ENCODE data around the gene PRDM16. TPM values are rescaled to one million over a fixed set of nuclear protein-coding genes. Genes with fewer than 3 reads are reported as not detected.

PRDM16 gene
- total and polyA plus RNA-seq, 2 of the 8 experiments (the other 6 are each of a cell fraction or from before 2014, with no cell fraction given), result 0.39 to 0.43 TPM

DNA sequence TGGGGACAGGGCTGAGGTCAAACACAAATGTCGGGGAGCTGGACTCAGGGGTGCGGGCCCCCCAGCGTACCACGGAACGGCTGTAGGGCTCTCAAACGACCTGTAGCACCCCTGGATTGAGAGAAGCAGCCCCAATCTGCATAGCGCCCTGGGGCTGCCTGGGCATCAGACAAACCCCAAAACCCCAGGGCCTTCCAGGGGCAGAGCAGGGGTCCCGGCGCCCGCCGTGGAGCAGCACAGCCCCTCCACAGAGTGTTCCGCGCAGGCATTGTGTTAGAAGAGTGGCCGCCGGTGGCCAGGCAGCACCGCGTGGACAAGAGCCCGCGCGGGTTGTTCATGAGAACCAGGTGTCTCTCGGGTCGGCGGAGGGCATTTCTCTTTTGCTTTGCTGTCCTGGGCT lies 321.3 kb downstream of the PRDM16 start:
- Histone ChIP-seq H4K91ac (replicated peaks; ENCODE audit: insufficient read length, low read length) (no peak overlapping the region), H3K14ac (ENCODE audit: insufficient read length) (no peak overlapping the region), H4K8ac (ENCODE audit: extremely low read depth, insufficient read depth, low read length) (no peak overlapping the region), H3K4me2 (ENCODE audit: insufficient read depth in 1 of 2, low read depth in 2 of 2, low read length in 2 of 2) (no peak overlapping the region), H3K18ac (ENCODE audit: extremely low read depth, low read length) (no peak overlapping the region), H4K5ac (ENCODE audit: insufficient read length, low read depth, low read length) (no peak overlapping the region), H3K23me2 (ENCODE audit: low read depth, low read length) (peaks cover 3% of the 10 kb centered on the region; the same call in 1 of the 2 replicates), H3K27ac (ENCODE audit: low read depth, low read length) (no peak overlapping the region), H2BK12ac (ENCODE audit: low read depth, low read length) (no peak overlapping the region), H2AK5ac (ENCODE audit: low read depth, low read length) (no peak overlapping the region), H3K27me3 (replicated peaks in 1 of 4; ENCODE audit: control insufficient read depth in 3 of 4, extremely low read depth in 1 of 4, insufficient read depth in 3 of 4, low read length in 3 of 4) (peaks cover 18 to 60% (median 44%) of the 10 kb centered on the region in 4 experiments), H3K4me3 (ENCODE audit: extremely low read depth in 1 of 4, insufficient read depth in 2 of 4, low read depth in 3 of 4, low read length in 4 of 4) (no peak overlapping the region), H3K4me1 (replicated peaks in 1 of 4; ENCODE audit: control insufficient read depth in 3 of 4, insufficient read depth in 4 of 4, low read length in 3 of 4) (peaks cover 0 to 18% (median 3%) of the 10 kb centered on the region in 4 experiments; a peak in 6 of 7 replicates), H2BK15ac (ENCODE audit: low read length) (no peak overlapping the region), H2BK5ac (ENCODE audit: low read depth, low read length) (no peak overlapping the region), H3K56ac (replicated peaks; ENCODE audit: insufficient read length, low read depth, low read length) (no peak overlapping the region), H3K23ac (ENCODE audit: insufficient read length) (no peak overlapping the region), H2BK120ac (replicated peaks; ENCODE audit: low read depth, low read length) (no peak overlapping the region), H3K4ac (replicated peaks; ENCODE audit: insufficient read length, low read depth, low read length) (no peak overlapping the region), H2AFZ (ENCODE audit: low read length) (no peak overlapping the region), H3K79me1 (ENCODE audit: low read depth, low read length) (no peaks in the 10 kb centered on the region), H3K79me2 (ENCODE audit: control insufficient read depth in 1 of 2, insufficient read depth in 2 of 2, low read length in 2 of 2) (no peaks in the 10 kb centered on the region), H3K9ac (replicated peaks in 1 of 4; ENCODE audit: extremely low read depth in 1 of 4, low read depth in 3 of 4, low read length in 3 of 4) (no peak overlapping the region), H3K9me3 (ENCODE audit: insufficient read depth in 2 of 2, low read depth in 1 of 2, low read length in 1 of 2) (no peaks in the 10 kb centered on the region), H2BK20ac (ENCODE audit: low read length) (no peak overlapping the region), H4K20me1 (replicated peaks in 1 of 2; ENCODE audit: control insufficient read depth in 1 of 2, insufficient read depth in 2 of 2, low read length in 2 of 2) (no peaks in the 10 kb centered on the region), H3K36me3 (ENCODE audit: control insufficient read depth in 2 of 4, insufficient read depth in 4 of 4, low read length in 3 of 4) (no peaks in the 10 kb centered on the region)
- POLR2A ChIA-PET (ENCODE audit: partially characterized antibody), result no interaction called here
- FAIRE-seq (no peak), DNase-seq (ENCODE audit: low read depth in 1 of 2, low spot score in 2 of 2) (no peak)
- CTCF ChIA-PET (ENCODE audit: partially characterized antibody), result interaction anchor here (0.7 to 2.5 kb wide), 7 partner anchors 9 to 230 kb away, joined by 3 to 8 read pairs (median 4); no protein-coding TSS in a partner anchor
- 90% methylated on average over 13 of the region's 23 CpGs; no CpG with 5 or more reads in 1 of the 2 experiments for WGBS, 2 experiments (ENCODE audit: extremely low coverage in 1 of 2, insufficient coverage in 1 of 2, insufficient read length in 1 of 2, insufficient replicate concordance in 2 of 2, low coverage in 1 of 2, low lambda C conversion rate in 2 of 2, missing lambda C conversion rate in 1 of 2)
- no peak for TF ChIP-seq CHD2 (IDR thresholded peaks at IDR 0.05; ENCODE audit: low read length)
- no peak for TF ChIP-seq POLR2A (IDR thresholded peaks at IDR 0.05; ENCODE audit: control extremely low read depth in 1 of 2, low read depth in 2 of 2, low read length in 2 of 2)
- no peak for TF ChIP-seq RAD21 (IDR thresholded peaks at IDR 0.05 in 1 of 2, conservative IDR thresholded peaks at IDR 0.05 in 1 of 2; ENCODE audit: low read depth in 2 of 2, low read length in 2 of 2)
- TF ChIP-seq CBX5 (IDR thresholded peaks at IDR 0.05; ENCODE audit: low read depth, low read length), result no peak
- no peak for TF ChIP-seq SRF (IDR thresholded peaks at IDR 0.05; ENCODE audit: low read depth, low read length)
- TF ChIP-seq EZH2 (IDR thresholded peaks at IDR 0.05; ENCODE audit: low read depth, low read length, severe bottlenecking), result no peak
- no peak for TF ChIP-seq RXRA (IDR thresholded peaks at IDR 0.05; ENCODE audit: insufficient read depth, low read depth, low read length)
- no peak for TF ChIP-seq NANOG (IDR thresholded peaks at IDR 0.05; ENCODE audit: insufficient read depth, low read depth, low read length, poor library complexity, severe bottlenecking)
- no peak for TF ChIP-seq E2F6 (IDR thresholded peaks at IDR 0.05)
- TF ChIP-seq CEBPB (IDR thresholded peaks at IDR 0.05; ENCODE audit: low read depth, low read length), result no peak
- no peak for TF ChIP-seq JUN (IDR thresholded peaks at IDR 0.05; ENCODE audit: low read depth, low read length)
- no peak for TF ChIP-seq SIX5 (IDR thresholded peaks at IDR 0.05; ENCODE audit: low read depth, low read length)

Data from H1 (cell line).